HG03520 (cell line): Measurements from ENCODE around the gene CASP9.
A peak's percentile ranks its signal among the peaks of the same experiment; 100 is the strongest.
"Not testable (repeated sequence)": the region's sequence is repeated elsewhere in the genome, so short reads cannot be mapped to it uniquely, and the experiment has no call there.

Experiments used
- ATAC-seq: cut with Tn5 transposase; IDR thresholded peaks from one replicate; pipeline ENCODE4 v1.9.1; 2021; ENCODE audit warnings: mild to moderate bottlenecking, moderate library complexity; ENCODE audit not compliant: unreplicated experiment

The CASP9 gene

DNA sequence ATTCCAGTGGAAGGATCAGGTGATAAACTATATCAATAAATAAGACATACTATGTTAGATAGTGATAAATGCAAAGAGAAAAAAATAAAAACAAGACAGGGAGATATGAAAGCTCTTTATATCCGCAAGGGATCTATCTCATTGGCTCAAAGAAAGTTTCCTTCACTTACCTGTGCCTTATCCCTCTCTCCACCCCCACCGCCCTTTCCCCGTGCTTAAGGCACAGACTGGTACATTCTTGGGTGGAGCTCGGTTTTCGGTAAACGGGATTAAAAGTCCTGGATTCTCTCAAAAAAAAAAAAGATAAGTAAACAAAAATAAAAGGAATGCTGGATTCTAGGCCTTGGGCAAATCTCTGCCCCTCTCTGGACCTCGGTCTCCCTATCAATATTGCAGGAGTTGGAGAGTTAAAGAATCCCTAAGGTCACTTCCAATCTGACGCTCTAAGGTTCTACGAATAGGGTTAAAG lies 2.0 kb upstream of the CASP9 start:
- no peak for ATAC-seq

DNA sequence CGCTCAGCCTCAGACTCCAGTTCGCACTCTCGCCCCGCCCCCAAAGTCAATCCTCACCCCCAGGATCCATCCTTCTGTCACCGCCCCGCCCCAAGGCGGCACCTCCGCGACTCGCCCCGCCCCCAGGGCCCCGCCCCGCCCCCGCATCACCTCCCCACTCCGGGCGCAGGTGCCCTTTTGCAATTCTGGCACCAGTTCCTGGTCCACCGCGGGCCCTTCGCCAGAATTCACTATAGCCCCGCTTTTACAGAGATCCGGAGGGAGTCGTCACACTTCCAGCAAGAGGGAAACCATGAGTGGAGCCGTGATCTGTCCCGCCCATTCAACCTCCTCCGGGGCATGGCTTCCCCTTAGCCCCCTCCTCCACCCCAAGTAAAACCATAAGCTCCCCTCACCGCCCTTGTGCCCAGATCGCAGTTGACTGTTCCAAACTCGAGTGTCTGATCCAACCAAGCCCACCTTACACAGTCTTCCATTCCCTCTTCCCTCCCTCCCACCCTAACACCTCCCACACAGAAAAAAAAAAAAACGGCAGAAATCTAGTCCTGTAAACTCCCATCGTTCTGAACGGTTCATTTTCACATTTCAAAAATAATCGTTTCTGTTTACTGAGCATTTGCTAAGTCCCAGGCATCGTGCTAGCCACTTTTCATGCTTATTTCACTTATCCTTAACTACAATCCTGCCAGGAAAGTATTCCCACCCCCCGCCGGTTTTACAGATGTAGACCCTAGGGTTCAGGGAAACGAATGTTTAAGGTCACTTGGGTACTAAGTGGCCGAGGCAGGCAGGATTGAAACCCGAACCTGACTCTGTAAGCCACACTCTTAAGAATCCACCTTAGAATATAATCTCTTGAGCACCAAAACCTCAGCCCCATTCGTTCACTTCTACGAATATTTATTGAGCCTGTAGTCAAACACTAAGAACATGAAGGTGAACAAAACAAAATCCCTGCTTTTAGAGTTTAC lies 1.3 kb upstream of the CASP9 start:
- peak; percentile 40 for ATAC-seq

DNA sequence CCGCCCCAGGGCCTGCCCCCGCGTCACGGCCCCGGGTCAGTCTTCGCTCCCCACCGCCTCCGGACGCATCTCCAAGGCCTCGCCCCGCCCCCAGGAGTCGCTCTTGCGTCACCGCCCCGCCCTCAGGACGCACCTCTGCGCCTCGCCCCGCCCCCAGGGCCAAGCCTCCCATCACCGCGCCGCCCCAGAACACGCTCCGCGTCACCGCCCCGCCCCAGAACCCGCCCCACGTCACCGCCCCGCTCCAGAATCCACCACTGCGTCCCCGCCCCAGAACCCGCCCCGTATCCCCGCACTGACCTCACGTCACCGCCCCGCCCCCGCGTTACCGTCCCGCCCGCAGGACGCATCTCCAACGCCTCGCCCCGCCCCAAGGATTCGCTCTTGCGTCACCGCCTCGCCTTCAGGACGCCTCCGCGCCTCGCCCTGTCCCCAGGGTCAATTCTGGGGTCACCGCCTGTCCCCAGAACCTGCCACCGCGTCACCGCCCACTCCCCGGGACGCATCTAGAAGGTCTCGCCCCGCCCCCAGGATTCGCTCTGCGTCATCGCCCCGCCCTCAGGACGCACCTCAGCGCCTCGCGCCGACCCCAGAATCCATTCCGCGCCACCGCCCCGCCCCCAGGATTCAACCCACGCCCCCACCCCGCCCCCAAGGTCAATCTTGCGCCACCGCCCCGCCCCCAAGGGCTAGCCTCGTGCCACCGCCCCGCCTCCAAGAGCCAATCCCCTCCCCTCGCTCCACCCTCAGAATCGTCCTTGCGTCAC lies 451 bp upstream of the CASP9 start:
- peak; percentile 44 for ATAC-seq

DNA sequence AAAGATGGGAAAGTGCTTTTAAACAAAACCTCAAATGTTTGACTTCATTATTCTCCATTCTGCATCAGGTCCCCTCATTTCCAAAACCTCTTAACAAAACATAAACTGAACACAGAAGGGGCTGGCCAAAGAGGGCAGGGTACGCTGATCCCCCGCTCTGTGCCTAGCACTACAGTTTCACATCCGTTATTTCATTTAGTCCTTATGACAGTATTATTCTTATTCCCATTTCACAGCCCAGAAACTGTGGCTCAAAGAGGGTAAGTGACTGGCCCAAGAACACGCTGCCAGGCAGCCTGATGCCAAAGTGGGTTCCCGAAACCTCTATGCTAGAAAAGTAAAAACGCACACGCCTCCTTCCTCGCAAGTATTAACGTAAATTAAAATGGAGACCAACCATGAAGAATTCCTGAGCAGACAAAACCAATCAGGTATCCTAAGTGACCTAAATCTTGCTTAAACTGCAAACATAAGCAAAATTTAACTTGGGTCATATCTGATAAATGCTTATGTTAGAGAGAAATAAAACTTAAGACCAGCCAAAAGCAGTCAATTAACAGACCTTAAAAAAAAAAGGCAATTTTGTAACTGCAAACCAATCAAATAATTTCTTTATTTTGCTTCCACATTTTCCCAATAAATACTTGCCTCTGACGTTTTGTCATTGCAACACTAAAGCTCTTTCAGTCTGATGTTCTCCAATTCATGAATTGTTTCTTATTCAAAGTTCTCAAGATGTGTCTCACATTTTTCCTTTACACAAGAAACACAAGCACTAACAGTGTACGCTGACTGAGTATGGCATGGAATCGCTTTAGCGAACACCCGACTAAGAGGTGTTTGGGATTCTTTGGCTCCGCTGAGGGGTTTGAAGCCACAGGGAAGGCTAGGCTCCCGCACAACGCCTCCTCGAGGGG lies 653 bp downstream of the CASP9 start:
- no peak for ATAC-seq

DNA sequence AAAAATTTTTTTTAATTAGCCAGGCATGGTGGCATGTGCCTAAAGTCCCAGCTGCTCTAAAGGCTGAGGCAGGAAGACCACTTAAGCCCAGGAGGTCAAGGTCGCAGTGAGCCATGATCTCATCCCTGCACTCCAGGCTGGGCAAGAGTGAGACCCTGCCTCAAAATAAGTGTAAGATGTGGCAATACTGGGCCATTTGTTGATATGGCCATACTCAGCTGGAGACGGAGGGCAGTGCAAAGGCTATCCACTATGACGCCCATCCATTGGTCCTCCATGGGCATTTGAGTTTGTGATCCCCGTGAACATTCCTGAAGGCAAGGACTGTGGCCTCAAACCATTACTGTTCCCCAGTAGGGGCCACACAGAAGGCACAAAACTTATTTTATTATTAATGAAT lies 1.5 kb downstream of the CASP9 start:
- no peak for ATAC-seq

DNA sequence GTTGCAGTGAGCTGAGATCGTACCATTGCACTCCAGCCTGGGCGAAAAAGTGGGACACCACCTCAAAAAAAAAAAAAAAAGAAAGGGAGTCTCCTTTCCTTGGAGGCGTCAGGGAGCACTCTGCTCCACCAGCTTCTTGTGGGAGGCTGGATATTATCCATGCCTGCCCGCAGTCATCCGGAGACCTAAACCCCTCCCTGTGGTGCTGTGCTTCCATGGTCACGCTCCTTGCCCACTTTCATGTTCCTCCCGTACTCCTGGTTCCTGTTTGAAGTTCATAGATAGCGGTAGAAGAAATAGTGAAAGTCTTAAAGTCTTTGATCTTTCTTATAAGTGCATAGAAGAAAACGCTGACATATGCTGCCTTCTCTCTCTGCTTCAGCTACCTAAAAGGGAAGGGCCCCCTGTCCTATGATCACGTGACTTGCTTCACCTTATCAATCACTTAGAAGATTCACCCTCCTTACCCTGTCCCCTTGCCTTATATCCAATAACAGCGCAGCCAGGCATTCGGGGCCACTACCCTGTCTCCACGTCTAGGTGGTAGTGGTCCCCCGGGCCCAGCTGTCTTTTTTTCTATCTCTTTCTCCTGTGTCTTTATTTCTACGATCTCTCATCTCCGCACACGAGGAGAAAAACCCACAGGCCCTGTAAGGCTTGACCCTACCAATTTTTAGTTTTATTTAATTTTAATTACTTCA lies 2.7 kb downstream of the CASP9 start:
- ATAC-seq = not testable (repeated sequence)

DNA sequence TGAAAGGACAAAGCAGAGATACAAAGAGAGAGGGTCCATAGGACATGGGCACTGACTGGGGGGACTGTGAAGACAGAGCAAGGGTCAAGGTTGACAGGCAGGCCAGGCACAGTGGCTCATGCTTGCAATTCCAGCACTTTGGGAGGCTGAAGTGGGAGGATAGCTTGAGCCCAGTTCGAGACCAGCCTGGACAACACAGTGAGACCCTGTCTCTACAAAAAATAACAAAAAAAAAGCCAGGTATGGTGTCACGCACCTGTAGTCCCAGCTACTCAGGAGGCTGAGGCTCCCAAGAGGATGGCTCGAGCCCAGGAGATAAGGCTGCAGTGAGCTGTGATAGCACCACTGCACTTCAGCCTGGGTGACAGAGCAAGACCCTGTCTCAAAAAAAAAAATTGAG lies 4.4 kb downstream of the CASP9 start:
- no peak for ATAC-seq

DNA sequence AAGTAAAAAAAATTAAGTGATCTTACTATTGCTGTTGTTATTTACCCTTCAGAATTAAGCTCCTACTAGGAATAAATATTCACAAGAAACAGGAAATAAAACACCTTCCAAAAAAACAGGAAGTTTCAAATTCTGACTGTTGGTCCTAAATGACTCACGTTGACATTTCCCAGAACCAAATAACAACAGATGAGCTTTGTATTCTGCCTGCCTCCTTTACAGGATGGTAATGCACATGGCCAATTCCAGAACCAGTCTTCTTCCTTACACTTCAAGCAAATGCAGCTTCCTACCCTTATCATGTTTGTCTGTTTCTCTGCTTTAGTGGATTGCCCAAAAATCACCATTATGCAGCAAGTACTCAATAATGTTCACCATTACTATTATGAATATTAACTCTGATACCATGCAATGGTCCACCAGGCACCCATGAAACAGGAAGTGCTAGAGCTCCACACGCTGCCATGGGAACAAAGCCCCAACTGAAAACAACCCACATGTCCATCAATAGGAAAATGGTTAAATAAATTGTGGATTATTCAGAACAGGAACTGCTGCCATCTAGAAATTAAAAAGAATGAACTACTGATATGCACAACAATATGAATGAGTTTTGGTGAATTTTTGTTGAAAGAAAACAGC lies 8.9 kb downstream of the CASP9 start:
- ATAC-seq = no peak

DNA sequence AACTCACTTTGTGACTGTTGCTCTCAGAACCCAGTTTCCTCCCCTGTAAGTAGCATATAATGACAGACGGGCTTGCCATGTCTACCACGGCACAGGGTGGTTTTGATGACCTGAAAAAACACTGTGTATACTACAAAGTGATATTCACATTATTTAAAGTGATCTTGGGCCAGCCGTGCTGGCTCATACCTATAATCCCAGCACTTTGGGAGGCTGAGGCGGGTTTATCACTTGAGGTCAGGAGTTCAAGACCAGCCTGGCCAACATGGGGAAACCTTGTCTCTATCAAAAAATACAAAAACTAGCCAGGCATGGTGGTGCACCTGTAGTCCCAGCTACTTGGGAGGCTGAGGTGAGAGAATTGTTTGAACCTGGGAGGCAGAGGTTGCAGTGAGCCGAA lies 9.5 kb downstream of the CASP9 start:
- not testable (repeated sequence) for ATAC-seq

DNA sequence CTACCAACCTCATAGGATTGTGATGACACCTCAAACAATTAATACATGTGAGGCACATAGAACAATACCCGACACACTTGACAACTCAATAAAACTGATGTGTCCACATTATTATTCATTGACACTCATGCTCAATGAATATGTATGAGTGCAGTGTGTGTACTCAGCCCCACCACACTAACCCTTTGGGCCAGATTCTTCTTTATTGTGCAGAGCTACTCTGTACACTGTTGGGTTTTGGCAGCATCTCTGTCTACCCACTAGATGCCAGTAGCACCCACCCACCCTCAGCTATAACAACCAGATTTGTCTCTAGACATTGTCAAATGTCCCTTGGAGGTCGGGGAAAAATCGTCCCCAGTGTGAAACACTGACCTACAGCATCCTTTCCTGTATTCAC lies 10.1 kb downstream of the CASP9 start:
- no peak for ATAC-seq

DNA sequence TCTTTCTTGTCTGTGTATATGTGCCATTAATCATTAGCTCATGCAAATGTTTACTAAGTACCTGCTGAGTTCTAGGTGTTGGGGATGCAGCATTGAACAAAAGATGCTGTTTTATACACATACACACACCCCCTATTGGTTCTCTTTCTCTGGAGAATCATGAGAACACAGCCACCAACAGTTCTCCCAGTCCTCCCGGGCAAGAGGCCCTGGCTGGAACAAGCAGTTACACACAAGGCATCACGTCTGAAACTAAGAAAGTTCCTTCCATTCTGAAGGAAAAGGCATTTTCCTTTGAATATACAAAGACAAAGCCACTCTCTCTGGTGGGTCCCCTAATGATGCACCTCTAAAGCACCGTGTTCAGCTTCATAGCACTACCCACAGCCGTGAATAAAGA lies 10.8 kb downstream of the CASP9 start:
- no peak for ATAC-seq

DNA sequence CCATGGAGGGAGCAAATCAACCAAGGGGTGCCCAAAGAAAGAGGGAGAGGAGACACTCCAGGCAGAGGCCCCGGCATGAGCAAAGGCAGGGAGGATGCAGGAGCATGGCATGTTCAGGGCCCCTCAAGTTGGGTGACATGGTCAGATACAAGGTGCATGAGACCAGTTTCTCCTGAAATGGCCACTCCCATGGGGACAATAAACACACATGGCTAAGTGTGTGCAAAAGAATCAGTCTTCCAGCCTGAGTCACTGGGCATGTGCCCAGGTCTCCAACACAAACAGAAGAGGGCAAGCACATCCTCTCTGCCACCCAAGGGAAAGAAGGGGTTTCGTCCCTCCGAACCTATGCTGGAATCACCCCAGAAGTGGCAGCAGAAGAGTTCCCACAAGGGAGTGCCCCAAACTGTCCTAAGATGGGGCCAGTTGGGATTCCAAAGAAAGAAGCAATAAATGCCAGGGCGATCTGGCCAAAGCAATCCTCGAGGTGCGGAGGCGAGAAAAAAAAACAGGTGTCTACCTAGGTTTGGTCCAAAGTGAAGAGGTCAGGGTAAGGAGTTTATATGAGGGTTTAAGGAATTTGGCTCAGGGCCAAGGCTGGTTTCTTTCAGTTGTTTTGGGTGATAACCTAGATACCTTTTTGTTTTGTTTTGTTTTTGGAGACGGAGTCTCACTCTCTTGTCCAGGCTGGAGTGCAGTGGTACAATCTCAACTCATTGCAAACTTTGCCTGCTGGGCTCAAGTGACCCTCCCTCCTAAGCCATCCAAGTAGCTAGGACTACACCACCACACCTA lies 13.2 kb downstream of the CASP9 start:
- no peak for ATAC-seq

DNA sequence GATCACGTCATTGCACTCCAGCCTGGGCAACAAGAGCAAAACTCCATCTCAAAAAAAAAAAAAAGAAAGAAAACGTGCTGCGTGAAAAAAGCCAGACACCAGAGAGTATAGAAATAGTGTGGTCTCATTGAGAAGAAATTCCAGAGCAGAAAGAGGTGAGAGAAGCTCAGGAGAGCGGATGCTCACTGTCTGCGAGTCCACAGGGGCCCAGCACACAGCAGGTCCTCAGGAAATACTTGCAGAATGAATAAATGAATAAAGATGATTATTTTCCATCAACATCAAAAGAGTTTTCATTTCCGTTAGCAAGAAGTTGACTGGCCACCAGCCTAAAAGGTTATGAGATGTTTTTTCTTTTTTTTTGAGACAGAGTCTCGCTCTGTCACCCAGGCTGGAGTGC lies 14.4 kb downstream of the CASP9 start:
- no peak for ATAC-seq

DNA sequence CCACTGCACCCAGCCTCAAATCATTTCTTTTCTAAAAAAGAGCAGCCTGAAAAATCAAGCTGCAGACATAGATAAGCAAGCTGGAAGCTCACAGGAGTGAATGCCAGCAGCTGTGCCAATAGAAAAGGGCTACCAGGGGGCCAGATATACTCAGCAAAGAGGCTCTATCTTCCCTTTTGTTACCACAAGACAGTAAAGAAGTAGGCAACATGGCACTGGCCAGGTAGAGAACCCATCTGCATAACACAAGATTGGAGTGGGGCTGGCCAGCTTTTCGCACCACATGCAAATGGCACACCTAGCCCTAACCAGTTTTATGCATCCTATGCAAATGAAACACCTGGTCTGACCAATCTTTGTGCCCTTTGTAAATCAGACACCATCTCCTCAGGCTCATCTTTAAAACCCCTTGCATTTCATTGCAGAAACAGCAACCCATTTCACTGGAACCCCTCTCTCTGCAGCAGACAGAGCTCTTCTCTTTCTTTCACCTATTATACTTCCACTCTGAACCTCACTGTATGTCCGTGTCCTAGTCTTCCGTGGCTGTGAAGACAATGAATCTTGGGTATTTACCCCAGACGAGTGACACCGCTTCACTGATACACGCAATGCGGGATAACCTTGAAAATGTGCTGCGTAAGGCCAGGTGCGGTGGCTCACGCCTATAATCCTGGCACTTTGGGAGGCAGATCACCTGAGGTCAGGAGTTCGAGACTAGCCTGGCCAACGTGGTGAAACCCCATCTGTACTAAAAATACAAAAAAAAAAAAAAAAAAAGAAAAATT lies 15.1 kb downstream of the CASP9 start:
- ATAC-seq = no peak

DNA sequence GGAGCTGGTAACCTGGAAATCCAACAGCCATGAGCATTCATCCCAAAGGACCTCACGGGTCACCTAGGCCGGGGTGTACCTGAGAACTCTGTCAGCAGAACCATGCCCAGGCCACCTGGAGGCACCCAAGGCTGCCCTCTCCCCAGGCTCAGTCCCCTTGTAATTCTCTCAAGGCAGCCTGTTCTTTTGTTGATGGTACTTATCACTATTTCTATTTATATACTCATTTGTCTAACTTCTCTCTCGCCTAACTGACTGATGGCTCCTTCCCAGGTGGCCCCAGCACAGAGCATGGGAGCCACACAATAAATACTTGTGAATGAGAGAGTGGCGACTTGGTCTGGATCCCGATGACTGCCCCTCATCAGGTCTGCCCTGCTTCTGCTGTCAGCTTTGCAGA lies 16.7 kb downstream of the CASP9 start:
- ATAC-seq = no peak

DNA sequence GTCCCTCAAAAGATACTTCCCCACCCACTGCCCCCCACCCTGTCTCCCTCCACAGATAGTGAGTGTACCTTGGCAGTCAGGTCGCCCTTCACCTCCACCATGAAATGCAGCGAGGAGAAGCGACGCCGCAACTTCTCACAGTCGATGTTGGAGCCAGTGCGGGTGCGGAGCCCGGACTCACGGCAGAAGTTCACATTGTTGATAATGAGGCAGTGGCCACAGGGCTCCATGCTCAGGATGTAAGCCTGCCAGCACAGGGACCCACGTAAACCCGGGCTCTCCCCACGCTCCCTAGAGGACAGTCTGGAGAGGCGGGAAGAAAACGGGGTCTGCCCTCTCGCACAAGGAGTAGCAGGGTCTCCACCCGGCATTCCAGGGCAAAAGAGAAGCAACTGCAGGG lies 17.2 kb downstream of the CASP9 start:
- ATAC-seq = no peak

DNA sequence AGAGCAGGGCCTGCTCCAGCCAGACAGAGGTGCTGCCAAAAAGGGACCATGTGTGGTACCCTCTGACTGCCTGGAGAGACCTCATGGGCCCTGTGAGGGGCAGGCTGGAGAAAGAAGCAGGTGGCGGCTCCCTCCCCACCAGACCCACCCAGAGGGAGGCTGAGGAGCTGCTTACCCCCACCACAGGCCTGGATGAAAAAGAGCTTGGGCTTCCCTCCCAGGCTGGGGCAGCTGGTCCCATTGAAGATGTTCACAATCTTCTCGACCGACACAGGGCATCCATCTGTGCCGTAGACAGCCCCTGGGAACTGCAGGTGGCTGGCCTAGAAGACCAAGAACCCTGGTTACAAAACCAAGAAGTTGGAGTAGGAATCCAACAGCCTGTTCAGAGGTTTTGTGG lies 19.6 kb downstream of the CASP9 start:
- ATAC-seq = no peak
